Measurements from ENCODE around the gene PDE4A.

GRCh38 chr19:10406191-10406590 lies 14.1 kb upstream of the PDE4A start:
- TF ChIP-seq POLR2AphosphoS5 (IDR thresholded peaks at IDR 0.05) (no peak), EP300 (IDR thresholded peaks at IDR 0.05) (no peak), CTCF (IDR thresholded peaks at IDR 0.05) (no peak)

Data from suprapubic skin (tissue), 4 donors.